SK-N-SH (cell line): ENCODE data around the gene CBFB. TPM values are rescaled to one million over a fixed set of nuclear protein-coding genes. Genes with fewer than 3 reads are reported as not detected.

Source experiments
- CTCF ChIA-PET: fragments of 300-600, 350-600 bp; formaldehyde crosslinking; extraction: SDS; loops from one replicate; lab custom pipeline; 2021; lab: Yijun Ruan, JAX
- POLR2A ChIA-PET: fragments of 350-600 bp; sonication (Branson Sonifier 250); formaldehyde crosslinking; extraction: SDS; loops from one replicate; lab custom pipeline; 2020; ENCODE audit warnings: antibody characterized with exemption, inconsistent platforms; lab: Yijun Ruan, JAX
- DNase-seq: peaks from one replicate; pipeline ENCODE4 v3.0.0; 2012
- H2AFZ ChIP-seq: fragments of 200-600 bp; sonication (generic); 2 replicates; pipeline ENCODE4 v1.8.1; 2016; ENCODE audit warnings: antibody characterized with exemption, mild to moderate bottlenecking, low read depth
- H3F3A ChIP-seq: fragments of 200-600 bp; sonication (generic); replicated peaks from 2 replicates; pipeline ENCODE3; 2016; ENCODE audit warnings: antibody characterized with exemption, mild to moderate bottlenecking; ENCODE audit not compliant: insufficient read depth
- H3K27ac ChIP-seq, 2 experiments: fragments of 200-500 bp in 1 of 2; fragments of 200-600 bp in 1 of 2; sonication (Bioruptor generic) in 1 of 2; sonication (generic), shearing (Covaris generic) in 1 of 2; 2 replicates each; pipeline versions ENCODE4 v1.5.1 to v1.6.1; 2014 to 2016; ENCODE audit warnings: low read depth in 2 of 2, inconsistent platforms in 1 of 2, low read length in 1 of 2, mild to moderate bottlenecking in 1 of 2, mixed read lengths in 1 of 2
- H3K27me3 ChIP-seq: fragments of 200-600 bp; sonication (generic), shearing (Covaris generic); 2 replicates; pipeline ENCODE4 v1.6.1; 2016; ENCODE audit warnings: mixed run types; ENCODE audit not compliant: insufficient read depth
- H3K36me3 ChIP-seq, 2 experiments: fragments of 200-500 bp in 1 of 2; fragments of 200-600 bp in 1 of 2; sonication (Bioruptor generic) in 1 of 2; sonication (generic) in 1 of 2; replicated peaks in 1 of 2; 2 replicates each; pipeline versions ENCODE3 to v1.5.1; 2014 to 2016; ENCODE audit warnings: low read length in 1 of 2, mild to moderate bottlenecking in 1 of 2; ENCODE audit not compliant: insufficient read depth in 2 of 2, control insufficient read depth in 1 of 2
- H3K4me1 ChIP-seq, 2 experiments: fragments of 200-500 bp in 1 of 2; fragments of 200-600 bp in 1 of 2; sonication (Bioruptor generic) in 1 of 2; sonication (generic), shearing (Covaris generic) in 1 of 2; 2 replicates each; pipeline versions ENCODE4 v1.5.1 to v1.6.1; 2014 to 2016; ENCODE audit warnings: low read depth in 1 of 2, low read length in 1 of 2, mixed run types in 1 of 2; ENCODE audit not compliant: insufficient read depth in 2 of 2, control insufficient read depth in 1 of 2
- H3K4me2 ChIP-seq: fragments of 200-600 bp; sonication (generic), shearing (Covaris generic); 2 replicates; pipeline ENCODE4 v1.6.1; 2017; ENCODE audit warnings: mixed run types
- H3K4me3 ChIP-seq, 2 experiments: fragments of 200-500 bp in 1 of 2; fragments of 200-600 bp in 1 of 2; sonication (Bioruptor generic) in 1 of 2; sonication (generic), shearing (Covaris generic) in 1 of 2; 2 replicates each; pipeline versions ENCODE4 v1.5.1 to v1.8.1; 2014 to 2016; ENCODE audit warnings: low read depth in 2 of 2, inconsistent platforms in 1 of 2, low read length in 1 of 2, mild to moderate bottlenecking in 1 of 2, mixed read lengths in 1 of 2, moderate library complexity in 1 of 2
- H3K79me2 ChIP-seq: fragments of 200-600 bp; sonication (generic); 2 replicates; pipeline ENCODE4 v1.8.1; 2017; ENCODE audit warnings: mild to moderate bottlenecking; ENCODE audit not compliant: insufficient read depth
- H3K9ac ChIP-seq: fragments of 200-600 bp; sonication (generic); 2 replicates; pipeline ENCODE4 v1.6.1; 2017; ENCODE audit warnings: mixed run types
- H3K9me2 ChIP-seq: fragments of 200-600 bp; sonication (generic); 2 replicates; pipeline ENCODE4 v1.6.1; 2017; ENCODE audit warnings: mixed run types
- H3K9me3 ChIP-seq: fragments of 200-600 bp; sonication (generic); 2 replicates; pipeline ENCODE4 v1.6.1; 2017; ENCODE audit warnings: mixed run types, mild to moderate bottlenecking, moderate library complexity
- H4K20me1 ChIP-seq: fragments of 200-600 bp; sonication (generic); 2 replicates; pipeline ENCODE4 v1.6.1; 2017; ENCODE audit warnings: mild to moderate bottlenecking, mixed run types; ENCODE audit not compliant: insufficient read depth
- CTCF ChIP-seq: fragments of 200-600 bp; sonication (generic); IDR thresholded peaks from 2 replicates; pipeline ENCODE4 v1.6.1; 2017; ENCODE audit warnings: antibody characterized with exemption, mild to moderate bottlenecking, moderate library complexity
- EP300 ChIP-seq, 2 experiments: IDR thresholded peaks; 2 replicates each; pipeline versions ENCODE4 v1.4.0 to v1.6.1; 2012; ENCODE audit warnings: borderline replicate concordance in 1 of 2, low read depth in 1 of 2, low read length in 1 of 2
- EZH2phosphoT487 ChIP-seq: fragments of 200-600 bp; sonication (generic); IDR thresholded peaks from 2 replicates; pipeline ENCODE4 v1.6.1; 2017; ENCODE audit warnings: low read depth, mixed run types, mild to moderate bottlenecking, antibody characterized with exemption, moderate library complexity, borderline replicate concordance
- GATA2 ChIP-seq: sonication (generic); formaldehyde crosslinking; IDR thresholded peaks from 2 replicates; pipeline ENCODE4 v1.5.0; 2020; ENCODE audit warnings: mild to moderate bottlenecking, missing genetic modification reagents
- MEF2A ChIP-seq: IDR thresholded peaks from 2 replicates; pipeline ENCODE4 v1.4.0; 2012; ENCODE audit warnings: low read depth, borderline replicate concordance
- NFIC ChIP-seq: IDR thresholded peaks from 2 replicates; pipeline ENCODE4 v1.4.0; 2012; ENCODE audit warnings: borderline replicate concordance
- POLR2AphosphoS5 ChIP-seq: IDR thresholded peaks from 2 replicates; pipeline ENCODE4 v1.6.1; 2012; ENCODE audit warnings: low read depth, low read length
- RCOR1 ChIP-seq: fragments of 150-350 bp; IDR thresholded peaks from 2 replicates; pipeline ENCODE4 v1.6.1; 2017; ENCODE audit warnings: antibody characterized with exemption, low read length
- SIN3A ChIP-seq: IDR thresholded peaks from 2 replicates; pipeline ENCODE4 v1.6.1; 2012; ENCODE audit warnings: low read depth, mild to moderate bottlenecking, low read length, moderate library complexity, borderline replicate concordance
- TAF1 ChIP-seq: IDR thresholded peaks from 2 replicates; pipeline ENCODE4 v1.6.1; 2012; ENCODE audit warnings: low read depth, mild to moderate bottlenecking, low read length, moderate library complexity, borderline replicate concordance
- TCF12 ChIP-seq: IDR thresholded peaks from 2 replicates; pipeline ENCODE4 v1.4.0; 2012
- ZBTB33 ChIP-seq: IDR thresholded peaks from 2 replicates; pipeline ENCODE4 v1.4.0; 2012; ENCODE audit warnings: low read depth, borderline replicate concordance
- WGBS: methylation state at CpG from one replicate; pipeline ENCODE4 v1.1.6; 2017; ENCODE audit warnings: low lambda C conversion rate; 5-methylcytosine and 5-hydroxymethylcytosine counted together
- polyA plus RNA-seq, 3 experiments: library from polyadenylated mRNA; depleted of rRNA; stranded (reverse); fragments of >200 nt; gene quantifications; 2 replicates each; pipeline ENCODE4 v1.2.3, GENCODE V29; 2012
- TF ChIP-seq, protein P1 (sequence below): IDR thresholded peaks from 2 replicates; pipeline ENCODE4; 2012

The CBFB gene
- polyA plus RNA-seq, 1 of the 3 experiments (the other 2 are of a cell fraction): 40.1 TPM

DNA sequence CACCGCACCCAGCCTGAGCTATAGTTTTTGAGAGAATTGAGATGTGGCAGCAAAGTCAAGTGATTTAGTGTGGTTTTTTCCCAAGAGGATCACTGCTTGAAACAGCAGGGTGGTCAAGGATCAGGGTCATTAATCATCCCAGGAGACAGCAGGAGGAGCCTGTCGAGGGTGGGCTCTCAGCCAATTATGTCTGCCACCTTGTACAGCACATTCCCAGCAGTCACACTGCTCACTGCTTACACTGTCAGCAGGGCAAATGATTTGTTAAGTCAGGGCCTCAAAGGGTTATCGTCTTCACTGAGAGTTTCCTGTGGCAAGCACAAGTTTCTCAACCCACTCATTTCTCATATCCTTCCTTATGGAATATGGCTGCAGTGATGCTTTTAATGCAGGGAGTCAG lies 108.7 kb downstream of the CBFB start:
- Histone ChIP-seq H3K27me3 (no peaks in the 10 kb centered on the region), H3K4me2 (no peak overlapping the region), H3K9ac (no peak overlapping the region), H3K9me3 (no peaks in the 10 kb centered on the region), H3K27ac (no peak overlapping the region), H3F3A (no peaks in the 10 kb centered on the region), H4K20me1 (no peaks in the 10 kb centered on the region), H3K4me3 (no peak overlapping the region), H3K36me3 (peaks cover 52 to 60% of the 10 kb centered on the region in 2 experiments), H3K4me1 (no peaks in the 10 kb centered on the region), H3K79me2 (0 out of 2 replicates have a peak, but pooled peaks cover 2% of the 10 kb centered on the region), H3K9me2 (no peaks in the 10 kb centered on the region), H2AFZ (no peak overlapping the region)
- TF ChIP-seq GATA2: no peak
- TF ChIP-seq, protein P1, sequence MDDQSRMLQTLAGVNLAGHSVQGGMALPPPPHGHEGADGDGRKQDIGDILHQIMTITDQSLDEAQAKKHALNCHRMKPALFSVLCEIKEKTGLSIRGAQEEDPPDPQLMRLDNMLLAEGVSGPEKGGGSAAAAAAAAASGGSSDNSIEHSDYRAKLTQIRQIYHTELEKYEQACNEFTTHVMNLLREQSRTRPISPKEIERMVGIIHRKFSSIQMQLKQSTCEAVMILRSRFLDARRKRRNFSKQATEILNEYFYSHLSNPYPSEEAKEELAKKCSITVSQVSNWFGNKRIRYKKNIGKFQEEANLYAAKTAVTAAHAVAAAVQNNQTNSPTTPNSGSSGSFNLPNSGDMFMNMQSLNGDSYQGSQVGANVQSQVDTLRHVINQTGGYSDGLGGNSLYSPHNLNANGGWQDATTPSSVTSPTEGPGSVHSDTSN: 0 out of 2 replicates have a peak, but pooled peaks have one; percentile 25
- no peak for DNase-seq
- POLR2A ChIA-PET: no interaction called here
- CTCF ChIA-PET: interaction anchor here (0.9 to 7.9 kb wide), 3 partner anchors 8 to 113 kb away, joined by 3 to 50 read pairs (median 6); no protein-coding TSS in a partner anchor
- 59% methylated on average over 2 of the region's 3 CpGs for WGBS

GRCh38 chr16:67141391-67141790 lies 112.4 kb downstream of the CBFB start:
- H3K79me2 ChIP-seq: 0 out of 2 replicates have a peak, but pooled peaks cover 2% of the 10 kb centered on the region
- TF ChIP-seq RCOR1: no peak
- TF ChIP-seq GATA2: no peak
- no peak for TF ChIP-seq CTCF
- no peak for TF ChIP-seq EP300 (IDR thresholded peaks at IDR 0.05; ENCODE audit: borderline replicate concordance in 1 of 2, low read depth in 1 of 2, low read length in 1 of 2)
- no peak for TF ChIP-seq SIN3A
- no peak for TF ChIP-seq MEF2A
- TF ChIP-seq NFIC: no peak
- TF ChIP-seq EZH2phosphoT487: no peak
- no peak for TF ChIP-seq TAF1
- no peak for TF ChIP-seq ZBTB33
- no peak for TF ChIP-seq TCF12
- TF ChIP-seq POLR2AphosphoS5: no peak
- no peak overlapping the region for H2AFZ ChIP-seq
- ChIA-PET CTCF (interaction anchor here (1.1 to 7.9 kb wide), 4 partner anchors 14 to 194 kb away, joined by 3 to 50 read pairs (median 6); partner anchors contain the start of genes FBXL8 and TRADD), POLR2A (interaction anchor here (1.3 kb wide), 1 partner anchor 10 kb away, joined by 4 read pairs; the partner anchor contains the start of gene B3GNT9)
- WGBS: 96% methylated on average over 8 of the region's 13 CpGs
- no peak overlapping the region for H3K9ac ChIP-seq
- no peak overlapping the region for H3K4me3 ChIP-seq
- no peaks in the 10 kb centered on the region for H3K9me2 ChIP-seq
- H3K4me1 ChIP-seq: no peaks in the 10 kb centered on the region
- H3K9me3 ChIP-seq: no peaks in the 10 kb centered on the region
- H3K27me3 ChIP-seq: no peaks in the 10 kb centered on the region
- peaks cover 43 to 66% of the 10 kb centered on the region in 2 experiments for H3K36me3 ChIP-seq
- no peaks in the 10 kb centered on the region for H3F3A ChIP-seq
- no peak overlapping the region for H3K4me2 ChIP-seq
- DNase-seq: no peak
- no peak overlapping the region for H3K27ac ChIP-seq
- no peaks in the 10 kb centered on the region for H4K20me1 ChIP-seq
